ENCODE measurements around the gene FBXL2. TPM values are rescaled to one million over a fixed set of nuclear protein-coding genes. Genes with fewer than 3 reads are reported as not detected.

The FBXL2 gene
- total and polyA plus RNA-seq, 2 of the 8 experiments (the other 6 are each of a cell fraction or from before 2014, with no cell fraction given): 3.1 to 5.4 TPM

DNA sequence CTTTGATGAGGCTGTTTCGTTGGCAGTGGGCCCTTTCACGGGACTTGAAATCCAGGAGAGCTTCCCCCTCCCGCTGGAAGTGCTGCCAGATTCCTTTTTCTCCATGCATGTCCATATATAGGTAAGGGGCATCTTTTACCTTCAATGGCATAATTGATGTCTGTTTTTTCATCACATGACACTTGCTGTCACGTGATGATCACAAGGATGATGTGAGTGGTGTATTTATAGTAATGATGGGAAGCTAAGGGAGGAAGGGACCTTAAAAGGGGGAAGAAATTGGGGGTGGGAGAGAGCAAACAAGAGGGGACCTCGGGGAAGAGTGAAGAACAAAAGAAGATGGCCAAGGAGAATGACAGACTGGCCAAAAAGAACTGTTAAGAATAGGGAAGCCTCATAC, 47.3 kb upstream of the FBXL2 start:
- Histone ChIP-seq H4K20me1 (replicated peaks in 1 of 2; ENCODE audit: control insufficient read depth in 1 of 2, insufficient read depth in 2 of 2, low read length in 2 of 2) (no peaks in the 10 kb centered on the region), H3K23me2 (ENCODE audit: low read depth, low read length) (no peaks in the 10 kb centered on the region), H3K4ac (replicated peaks; ENCODE audit: insufficient read length, low read depth, low read length) (no peak overlapping the region), H4K91ac (replicated peaks; ENCODE audit: insufficient read length, low read length) (no peak overlapping the region), H3K18ac (ENCODE audit: extremely low read depth, low read length) (no peak overlapping the region), H2AFZ (ENCODE audit: low read length) (no peak overlapping the region), H2BK12ac (ENCODE audit: low read depth, low read length) (no peak overlapping the region), H3K79me2 (ENCODE audit: control insufficient read depth in 1 of 2, insufficient read depth in 2 of 2, low read length in 2 of 2) (no peaks in the 10 kb centered on the region), H2BK20ac (ENCODE audit: low read length) (no peak overlapping the region), H3K9ac (replicated peaks in 1 of 4; ENCODE audit: extremely low read depth in 1 of 4, low read depth in 3 of 4, low read length in 3 of 4) (no peak overlapping the region), H3K27me3 (replicated peaks in 1 of 4; ENCODE audit: control insufficient read depth in 3 of 4, extremely low read depth in 1 of 4, insufficient read depth in 3 of 4, low read length in 3 of 4) (no peaks in the 10 kb centered on the region), H2BK5ac (ENCODE audit: low read depth, low read length) (no peak overlapping the region), H4K5ac (ENCODE audit: insufficient read length, low read depth, low read length) (no peak overlapping the region), H3K4me2 (ENCODE audit: insufficient read depth in 1 of 2, low read depth in 2 of 2, low read length in 2 of 2) (no peak overlapping the region), H2BK120ac (replicated peaks; ENCODE audit: low read depth, low read length) (no peak overlapping the region), H3K56ac (replicated peaks; ENCODE audit: insufficient read length, low read depth, low read length) (no peak overlapping the region), H3K4me3 (ENCODE audit: extremely low read depth in 1 of 4, insufficient read depth in 2 of 4, low read depth in 3 of 4, low read length in 4 of 4) (no peak overlapping the region), H3K79me1 (ENCODE audit: low read depth, low read length) (no peaks in the 10 kb centered on the region), H3K9me3 (ENCODE audit: insufficient read depth in 2 of 2, low read depth in 1 of 2, low read length in 1 of 2) (no peaks in the 10 kb centered on the region), H2BK15ac (ENCODE audit: low read length) (no peak overlapping the region), H3K27ac (ENCODE audit: low read depth, low read length) (no peak overlapping the region), H4K8ac (ENCODE audit: extremely low read depth, insufficient read depth, low read length) (no peak overlapping the region), H3K36me3 (ENCODE audit: control insufficient read depth in 2 of 4, insufficient read depth in 4 of 4, low read length in 3 of 4) (no peaks in the 10 kb centered on the region), H2AK5ac (ENCODE audit: low read depth, low read length) (no peak overlapping the region), H3K14ac (ENCODE audit: insufficient read length) (no peak overlapping the region), H3K23ac (ENCODE audit: insufficient read length) (no peak overlapping the region), H3K4me1 (replicated peaks in 1 of 4; ENCODE audit: control insufficient read depth in 3 of 4, insufficient read depth in 4 of 4, low read length in 3 of 4) (no peaks in the 10 kb centered on the region)
- POLR2A ChIA-PET (ENCODE audit: partially characterized antibody): no interaction called here
- TF ChIP-seq SIN3A (conservative IDR thresholded peaks at IDR 0.05 in 1 of 2, IDR thresholded peaks at IDR 0.05 in 1 of 2; ENCODE audit: low read depth in 1 of 2, low read length in 2 of 2) (no peak), CHD2 (IDR thresholded peaks at IDR 0.05; ENCODE audit: low read length) (no peak), RFX5 (IDR thresholded peaks at IDR 0.05; ENCODE audit: borderline replicate concordance, low read depth, low read length) (no peak), SAP30 (IDR thresholded peaks at IDR 0.05; ENCODE audit: insufficient read depth, insufficient replicate concordance, low read length) (no peak), HDAC2 (IDR thresholded peaks at IDR 0.05; ENCODE audit: borderline replicate concordance in 1 of 2, low read depth in 2 of 2, low read length in 2 of 2) (no peak), BACH1 (IDR thresholded peaks at IDR 0.05; ENCODE audit: low read length) (no peak)
- 80% methylated on average over 5 of the region's 5 CpGs; no CpG with 5 or more reads in 1 of the 2 experiments for WGBS, 2 experiments (ENCODE audit: extremely low coverage in 1 of 2, insufficient coverage in 1 of 2, insufficient read length in 1 of 2, insufficient replicate concordance in 2 of 2, low coverage in 1 of 2, low lambda C conversion rate in 2 of 2, missing lambda C conversion rate in 1 of 2)
- no peak for DNase-seq (ENCODE audit: low read depth in 1 of 2, low spot score in 2 of 2)
- CTCF ChIA-PET (ENCODE audit: partially characterized antibody): interaction anchor here (1.0 to 1.5 kb wide), 3 partner anchors 13 to 99 kb away, joined by 3 to 4 read pairs (median 4); no protein-coding TSS in a partner anchor
- FAIRE-seq: no peak

Data from H1 (cell line).